ENCODE results near the gene LIPH.
"Not testable (repeated sequence)": the region's sequence is repeated elsewhere in the genome, so short reads cannot be mapped to it uniquely, and the experiment has no call there.

The LIPH gene

GRCh38 chr3:185572183-185572582 is 19.8 kb upstream of the LIPH start:
- TF ChIP-seq CTCF (IDR thresholded peaks at IDR 0.05; ENCODE audit: insufficient read depth, low read length, poor library complexity, severe bottlenecking) = no peak
- Histone ChIP-seq H3K36me3 (ENCODE audit: control insufficient read depth, insufficient read depth, low read length) (no peaks in the 10 kb centered on the region), H3K27me3 (replicated peaks; ENCODE audit: control insufficient read depth, insufficient read depth, low read length) (no peaks in the 10 kb centered on the region), H3K4me3 (replicated peaks; ENCODE audit: low read depth, low read length) (no peak overlapping the region)
- DNase-seq (ENCODE audit: extremely low read depth, insufficient read length) = no peak

GRCh38 chr3:185561958-185562357 is 9.6 kb upstream of the LIPH start:
- Histone ChIP-seq H3K27me3 (replicated peaks; ENCODE audit: control insufficient read depth, insufficient read depth, low read length) (no peaks in the 10 kb centered on the region), H3K36me3 (ENCODE audit: control insufficient read depth, insufficient read depth, low read length) (no peaks in the 10 kb centered on the region), H3K4me3 (replicated peaks; ENCODE audit: low read depth, low read length) (no peak overlapping the region)
- no peak for DNase-seq (ENCODE audit: extremely low read depth, insufficient read length)
- TF ChIP-seq CTCF (IDR thresholded peaks at IDR 0.05; ENCODE audit: insufficient read depth, low read length, poor library complexity, severe bottlenecking) = no peak

GRCh38 chr3:185561374-185561943 is 9.1 kb upstream of the LIPH start:
- H3K27me3 ChIP-seq (replicated peaks; ENCODE audit: control insufficient read depth, insufficient read depth, low read length) = no peaks in the 10 kb centered on the region
- H3K36me3 ChIP-seq (ENCODE audit: control insufficient read depth, insufficient read depth, low read length) = no peaks in the 10 kb centered on the region
- no peak overlapping the region for H3K4me3 ChIP-seq (replicated peaks; ENCODE audit: low read depth, low read length)
- TF ChIP-seq CTCF (IDR thresholded peaks at IDR 0.05; ENCODE audit: insufficient read depth, low read length, poor library complexity, severe bottlenecking) = no peak
- DNase-seq (ENCODE audit: extremely low read depth, insufficient read length) = no peak

- no peak for TF ChIP-seq CTCF (IDR thresholded peaks at IDR 0.05; ENCODE audit: insufficient read depth, low read length, poor library complexity, severe bottlenecking)
- no peak for DNase-seq (ENCODE audit: extremely low read depth, insufficient read length)
- no peak overlapping the region for H3K4me3 ChIP-seq (replicated peaks; ENCODE audit: low read depth, low read length)
- H3K27me3 ChIP-seq (replicated peaks; ENCODE audit: control insufficient read depth, insufficient read depth, low read length) = no peaks in the 10 kb centered on the region
- H3K36me3 ChIP-seq (ENCODE audit: control insufficient read depth, insufficient read depth, low read length) = no peaks in the 10 kb centered on the region
Measured at GRCh38 chr3:185560676-185561075, 8.3 kb upstream of the LIPH start.

- H3K36me3 ChIP-seq (ENCODE audit: control insufficient read depth, insufficient read depth, low read length) = no peaks in the 10 kb centered on the region
- no peak for DNase-seq (ENCODE audit: extremely low read depth, insufficient read length)
- H3K4me3 ChIP-seq (replicated peaks; ENCODE audit: low read depth, low read length) = no peak overlapping the region; the same call in 1 of the 2 replicates
- H3K27me3 ChIP-seq (replicated peaks; ENCODE audit: control insufficient read depth, insufficient read depth, low read length) = no peaks in the 10 kb centered on the region
- TF ChIP-seq CTCF (IDR thresholded peaks at IDR 0.05; ENCODE audit: insufficient read depth, low read length, poor library complexity, severe bottlenecking) = no peak
Measured at GRCh38 chr3:185559706-185560090, 7.3 kb upstream of the LIPH start.

- Histone ChIP-seq H3K27me3 (replicated peaks; ENCODE audit: control insufficient read depth, insufficient read depth, low read length) (no peaks in the 10 kb centered on the region), H3K36me3 (ENCODE audit: control insufficient read depth, insufficient read depth, low read length) (no peaks in the 10 kb centered on the region), H3K4me3 (replicated peaks; ENCODE audit: low read depth, low read length) (no peak overlapping the region)
- DNase-seq (ENCODE audit: extremely low read depth, insufficient read length) = no peak
- TF ChIP-seq CTCF (IDR thresholded peaks at IDR 0.05; ENCODE audit: insufficient read depth, low read length, poor library complexity, severe bottlenecking) = no peak
Measured at GRCh38 chr3:185558395-185558794, 6.0 kb upstream of the LIPH start.

GRCh38 chr3:185556640-185557039 is 4.3 kb upstream of the LIPH start:
- H3K36me3 ChIP-seq (ENCODE audit: control insufficient read depth, insufficient read depth, low read length); H3K4me3 ChIP-seq (replicated peaks; ENCODE audit: low read depth, low read length); H3K27me3 ChIP-seq (replicated peaks; ENCODE audit: control insufficient read depth, insufficient read depth, low read length); DNase-seq (ENCODE audit: extremely low read depth, insufficient read length): not testable (repeated sequence)

All from GM06990 (cell line).